Neural crest cell (in vitro differentiated cells): ENCODE results near the gene APBB3. TPM values are rescaled to one million over a fixed set of nuclear protein-coding genes. Genes with fewer than 3 reads are reported as not detected.

Experiments used
- DNase-seq: peaks from one replicate; pipeline ENCODE4 v3.0.0; 2021; ENCODE audit warnings: low read depth, mixed read lengths, low spot score
- H3K27ac Mint-ChIP-seq: one replicate; pipeline ENCODE4 v1.8.0; 2021; ENCODE audit warnings: mild to moderate bottlenecking, mixed read lengths; ENCODE audit not compliant: unreplicated experiment
- H3K27me3 Mint-ChIP-seq: 2 replicates; pipeline ENCODE4 v1.8.0; 2021; ENCODE audit warnings: low read depth, mild to moderate bottlenecking, mixed read lengths
- H3K36me3 Mint-ChIP-seq: 2 replicates; pipeline ENCODE4 v1.8.0; 2021; ENCODE audit warnings: low read depth, mild to moderate bottlenecking, mixed read lengths
- H3K4me1 Mint-ChIP-seq: 2 replicates; pipeline ENCODE4 v1.8.0; 2021; ENCODE audit warnings: mixed read lengths
- H3K4me3 Mint-ChIP-seq: one replicate; pipeline ENCODE4 v1.8.0; 2021; ENCODE audit warnings: mild to moderate bottlenecking, mixed read lengths
- H3K9me3 Mint-ChIP-seq: 2 replicates; pipeline ENCODE4 v1.8.0; 2021; ENCODE audit warnings: mixed read lengths
- total RNA-seq: library from RNA; stranded (reverse); gene quantifications from 2 replicates; pipeline ENCODE4 v1.2.1, GENCODE V29; 2021
- TF ChIP-seq, protein P1 (sequence below): fragments of 200-600 bp; sonication (generic); conservative IDR thresholded peaks from 2 replicates; pipeline ENCODE4 v1.5.0; 2021; ENCODE audit warnings: antibody characterized with exemption, mild to moderate bottlenecking

Gene APBB3
- total RNA-seq, 1 donor from 2014 or later: 36.2 TPM

DNA sequence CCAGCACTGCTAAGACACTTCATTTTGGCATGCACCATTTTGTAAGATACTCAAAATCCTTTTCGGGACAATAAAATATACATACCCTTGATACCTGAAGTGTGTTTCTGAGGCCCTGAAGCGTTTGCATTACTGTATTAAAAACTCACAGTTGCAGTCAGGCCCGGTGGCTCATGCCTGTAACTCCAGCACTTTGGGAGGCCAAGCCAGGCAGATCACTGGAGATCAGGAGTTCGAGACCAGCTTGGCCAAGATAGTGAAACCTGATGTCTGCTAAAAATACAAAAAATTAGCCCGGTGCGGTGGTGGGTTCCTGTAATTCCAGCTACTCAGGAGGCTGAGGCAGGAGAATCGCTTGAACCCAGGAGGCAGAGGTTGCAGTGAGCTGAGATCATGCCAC, 19.4 kb downstream of the APBB3 start:
- Mint-ChIP-seq H3K9me3 (no peaks in the 10 kb centered on the region), H3K4me1 (peaks cover 31% of the 10 kb centered on the region), H3K27ac (no peak overlapping the region), H3K4me3 (no peak overlapping the region), H3K27me3 (peaks cover 2% of the 10 kb centered on the region), H3K36me3 (peaks cover 19% of the 10 kb centered on the region)
- no peak for DNase-seq
- TF ChIP-seq, protein P1, sequence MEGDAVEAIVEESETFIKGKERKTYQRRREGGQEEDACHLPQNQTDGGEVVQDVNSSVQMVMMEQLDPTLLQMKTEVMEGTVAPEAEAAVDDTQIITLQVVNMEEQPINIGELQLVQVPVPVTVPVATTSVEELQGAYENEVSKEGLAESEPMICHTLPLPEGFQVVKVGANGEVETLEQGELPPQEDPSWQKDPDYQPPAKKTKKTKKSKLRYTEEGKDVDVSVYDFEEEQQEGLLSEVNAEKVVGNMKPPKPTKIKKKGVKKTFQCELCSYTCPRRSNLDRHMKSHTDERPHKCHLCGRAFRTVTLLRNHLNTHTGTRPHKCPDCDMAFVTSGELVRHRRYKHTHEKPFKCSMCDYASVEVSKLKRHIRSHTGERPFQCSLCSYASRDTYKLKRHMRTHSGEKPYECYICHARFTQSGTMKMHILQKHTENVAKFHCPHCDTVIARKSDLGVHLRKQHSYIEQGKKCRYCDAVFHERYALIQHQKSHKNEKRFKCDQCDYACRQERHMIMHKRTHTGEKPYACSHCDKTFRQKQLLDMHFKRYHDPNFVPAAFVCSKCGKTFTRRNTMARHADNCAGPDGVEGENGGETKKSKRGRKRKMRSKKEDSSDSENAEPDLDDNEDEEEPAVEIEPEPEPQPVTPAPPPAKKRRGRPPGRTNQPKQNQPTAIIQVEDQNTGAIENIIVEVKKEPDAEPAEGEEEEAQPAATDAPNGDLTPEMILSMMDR: no peak

DNA sequence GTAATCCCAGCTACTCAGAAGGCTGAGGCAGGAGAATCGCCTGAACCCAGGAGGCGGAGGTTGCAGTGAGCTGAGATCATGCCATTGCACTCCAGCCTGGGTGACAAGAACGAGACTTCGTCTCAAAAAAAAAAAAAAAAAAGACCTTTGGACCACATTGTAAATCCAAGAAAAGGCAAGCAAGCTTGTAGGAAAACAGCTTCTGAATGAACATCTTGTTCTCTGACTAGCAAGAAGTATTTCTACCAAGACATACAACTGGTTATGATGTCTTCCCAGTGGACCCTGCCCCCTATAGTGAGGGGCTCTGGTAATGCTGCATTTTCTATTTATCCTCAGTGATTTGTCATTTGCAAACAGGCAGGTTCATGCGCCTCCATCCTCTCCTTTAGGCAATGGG, 21.4 kb downstream of the APBB3 start:
- no peaks in the 10 kb centered on the region for H3K9me3 Mint-ChIP-seq
- no peak for DNase-seq
- no peak overlapping the region for H3K27ac Mint-ChIP-seq
- TF ChIP-seq, protein P1: no peak
- no peak overlapping the region for H3K4me3 Mint-ChIP-seq
- H3K4me1 Mint-ChIP-seq: peaks cover 19% of the 10 kb centered on the region
- H3K36me3 Mint-ChIP-seq: peaks cover 24% of the 10 kb centered on the region
- peaks cover 2% of the 10 kb centered on the region for H3K27me3 Mint-ChIP-seq

DNA sequence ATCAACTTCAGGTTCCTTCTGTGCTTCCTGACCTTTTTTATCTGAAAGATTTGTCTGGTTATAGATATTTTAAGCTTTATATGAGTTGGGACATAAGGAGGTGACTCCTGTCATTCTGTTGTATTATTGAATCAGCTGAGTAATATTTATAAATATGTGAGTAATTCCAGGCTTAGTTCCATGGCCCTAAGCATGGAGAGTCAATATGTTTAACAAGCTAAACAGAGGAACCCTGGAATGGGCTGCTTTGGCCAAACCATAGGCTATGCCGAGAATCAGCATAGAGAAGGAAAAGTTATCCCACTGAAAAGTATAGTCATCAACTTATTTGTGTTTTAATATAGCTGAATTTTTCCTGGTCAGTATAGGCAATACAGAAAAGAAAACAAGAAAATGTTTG, 24.2 kb downstream of the APBB3 start:
- no peak for DNase-seq
- TF ChIP-seq, protein P1: no peak
- Mint-ChIP-seq H3K27me3 (no peaks in the 10 kb centered on the region), H3K36me3 (peaks cover 26% of the 10 kb centered on the region), H3K9me3 (no peaks in the 10 kb centered on the region), H3K27ac (no peak overlapping the region), H3K4me1 (no peaks in the 10 kb centered on the region), H3K4me3 (no peak overlapping the region)

DNA sequence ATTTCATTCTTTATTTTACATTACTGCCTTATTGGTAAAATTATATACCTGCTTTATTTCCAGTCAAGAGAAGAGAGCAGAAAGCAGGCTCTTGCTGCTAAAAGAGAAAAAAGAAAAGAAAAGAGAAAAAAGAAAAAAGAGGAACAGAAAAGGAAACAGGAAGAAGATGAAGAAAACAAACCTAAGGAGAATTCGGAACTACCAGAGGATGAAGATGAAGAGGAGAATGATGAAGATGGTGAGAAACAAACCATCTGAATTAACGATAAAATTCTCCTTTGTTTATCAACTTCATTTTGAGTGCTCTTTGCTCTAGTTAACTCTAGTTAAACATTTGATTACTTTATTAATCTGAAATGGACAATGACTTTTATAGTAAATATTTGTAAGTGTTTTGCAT, 40.4 kb downstream of the APBB3 start:
- TF ChIP-seq, protein P1: no peak
- Mint-ChIP-seq H3K4me1 (no peaks in the 10 kb centered on the region), H3K4me3 (no peak overlapping the region), H3K36me3 (peaks cover 14% of the 10 kb centered on the region), H3K9me3 (no peaks in the 10 kb centered on the region), H3K27ac (no peak overlapping the region), H3K27me3 (no peaks in the 10 kb centered on the region)
- no peak for DNase-seq

DNA sequence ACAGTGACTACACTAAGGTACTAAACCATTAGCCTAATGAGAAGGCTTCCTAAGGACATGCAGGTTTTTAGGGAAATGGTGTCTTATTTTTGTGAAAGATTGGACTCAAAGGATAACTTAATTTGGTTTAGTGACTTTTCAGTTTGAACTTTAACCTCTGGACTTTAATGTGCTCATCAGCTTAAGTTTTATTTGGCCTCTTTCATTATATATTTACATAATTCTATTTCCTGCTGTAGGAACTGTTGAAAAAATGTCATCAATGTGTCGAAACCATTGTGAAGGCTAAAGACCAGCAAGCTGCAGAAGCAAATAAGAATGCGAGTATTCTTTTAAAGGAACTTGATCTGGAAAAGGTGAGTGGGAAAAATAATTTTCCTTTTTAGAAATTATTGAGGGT, 51.3 kb downstream of the APBB3 start:
- H3K27me3 Mint-ChIP-seq: no peaks in the 10 kb centered on the region
- no peak for DNase-seq
- no peak overlapping the region for H3K4me3 Mint-ChIP-seq
- no peaks in the 10 kb centered on the region for H3K9me3 Mint-ChIP-seq
- TF ChIP-seq, protein P1: no peak
- no peaks in the 10 kb centered on the region for H3K4me1 Mint-ChIP-seq
- H3K27ac Mint-ChIP-seq: no peak overlapping the region
- H3K36me3 Mint-ChIP-seq: peaks cover 33% of the 10 kb centered on the region

DNA sequence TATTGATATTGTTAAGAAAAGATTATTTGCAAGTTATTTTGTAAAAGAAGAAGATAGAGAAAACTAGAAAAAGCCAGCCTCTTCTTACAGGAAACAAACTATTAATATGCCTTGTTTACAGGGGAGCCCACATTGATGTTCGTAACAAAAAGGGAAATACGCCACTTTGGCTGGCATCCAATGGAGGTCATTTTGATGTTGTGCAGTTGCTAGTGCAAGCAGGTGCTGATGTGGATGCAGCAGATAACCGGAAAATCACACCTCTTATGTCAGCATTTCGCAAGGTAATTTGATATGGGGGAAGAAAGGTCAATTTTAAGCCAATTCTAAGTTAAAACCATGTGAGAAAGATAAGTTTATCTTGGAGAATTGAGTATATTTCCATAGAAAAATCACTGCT, 54.5 kb downstream of the APBB3 start:
- no peak overlapping the region for H3K4me3 Mint-ChIP-seq
- H3K36me3 Mint-ChIP-seq: peaks cover 18% of the 10 kb centered on the region
- H3K9me3 Mint-ChIP-seq: no peaks in the 10 kb centered on the region
- no peaks in the 10 kb centered on the region for H3K4me1 Mint-ChIP-seq
- H3K27me3 Mint-ChIP-seq: no peaks in the 10 kb centered on the region
- no peak overlapping the region for H3K27ac Mint-ChIP-seq
- TF ChIP-seq, protein P1: no peak
- DNase-seq: no peak
